Nephron (organoid): ENCODE results near the gene ARF5.
A peak's percentile ranks its signal among the peaks of the same experiment; 100 is the strongest.

Experiments used
- H3K27ac Mint-ChIP-seq, 3 experiments: 2 replicates each; pipeline ENCODE4 v1.8.0; 2020; ENCODE audit warnings: mixed read lengths in 3 of 3, mild to moderate bottlenecking in 2 of 3, moderate library complexity in 1 of 3
- H3K27me3 Mint-ChIP-seq: 2 replicates; pipeline ENCODE4 v1.8.0; 2021; ENCODE audit warnings: low read depth, mild to moderate bottlenecking, moderate library complexity, mixed read lengths
- H3K36me3 Mint-ChIP-seq: 2 replicates; pipeline ENCODE4 v1.8.0; 2020; ENCODE audit warnings: low read depth, mixed read lengths
- H3K4me1 Mint-ChIP-seq: 2 replicates; pipeline ENCODE4 v1.8.0; 2020; ENCODE audit warnings: mixed read lengths
- H3K4me3 Mint-ChIP-seq, 3 experiments: 2 replicates each; pipeline ENCODE4 v1.8.0; 2020; ENCODE audit warnings: mild to moderate bottlenecking in 3 of 3, mixed read lengths in 3 of 3, moderate library complexity in 2 of 3
- H3K9me3 Mint-ChIP-seq: 2 replicates; pipeline ENCODE4 v1.8.0; 2020; ENCODE audit warnings: mixed read lengths
- CTCF ChIP-seq, 3 experiments: fragments of 200-600 bp; sonication (generic); IDR thresholded peaks; one replicate each; pipeline ENCODE4 v1.5.0; 2021; ENCODE audit warnings: antibody characterized with exemption in 3 of 3; ENCODE audit not compliant: unreplicated experiment in 3 of 3

Gene ARF5

DNA sequence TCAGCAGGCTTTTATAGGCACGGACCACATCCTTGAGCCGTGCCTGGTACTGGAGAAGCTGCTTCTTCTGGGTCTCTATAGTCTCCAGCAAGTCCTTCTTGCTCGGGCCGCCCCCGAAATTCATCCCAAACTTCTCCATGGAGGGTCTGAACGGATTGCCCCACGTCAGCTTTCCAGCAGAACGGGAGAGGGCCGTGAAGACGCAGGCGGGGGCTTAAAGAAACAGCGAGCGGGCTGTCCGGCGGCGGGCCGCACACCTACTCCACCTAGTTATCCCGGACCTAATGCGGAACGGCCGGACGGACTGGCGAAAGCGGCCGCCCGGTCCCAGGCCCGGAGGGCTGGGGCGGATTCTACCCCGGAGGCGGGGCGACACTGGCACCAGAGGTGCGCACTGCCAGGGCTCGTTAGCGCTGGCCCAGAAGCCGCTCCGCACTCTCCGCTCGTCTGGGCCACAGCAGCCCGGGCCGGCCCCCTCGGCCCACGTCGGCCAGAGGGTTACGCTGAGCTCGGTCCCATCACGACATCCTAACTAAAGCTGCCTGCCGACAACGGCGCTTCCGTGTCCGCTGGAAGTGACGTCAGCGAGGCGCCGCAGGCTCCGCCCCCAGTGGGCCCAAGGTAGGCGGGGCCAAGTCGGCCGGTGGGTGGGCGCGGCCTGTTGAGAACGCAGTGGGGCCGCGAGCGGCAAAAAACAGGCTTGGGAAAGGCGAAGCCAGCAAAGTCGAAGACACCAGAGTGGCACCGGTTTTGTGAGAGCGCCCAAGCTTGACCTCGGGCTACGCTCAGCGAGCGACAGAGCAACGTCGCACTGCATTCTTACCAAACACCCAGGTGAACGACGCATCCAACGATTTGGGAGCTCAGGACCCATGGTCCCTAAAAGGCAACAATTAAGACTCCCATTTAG is 2.9 kb upstream of the ARF5 start, which contains the start of gene GCC1:
TSS of gene GCC1 (minus strand) at position 553 of the 910 bp plus-strand sequence. CDS start at position 139, 414 bp downstream.
- Mint-ChIP-seq H3K4me3 (peak within 1 kb of the TSS; percentile 94 to 95 (median 95)), H3K27me3 (no peaks in the 10 kb centered on the region), H3K9me3 (no peaks in the 10 kb centered on the region), H3K4me1 (peaks cover 57% of the 10 kb centered on the region), H3K27ac (peak within 1 kb of the TSS; percentile 37 to 90 (median 81)), H3K36me3 (peaks cover 30% of the 10 kb centered on the region)
- no peak for TF ChIP-seq CTCF (IDR thresholded peaks at IDR 0.05; ENCODE audit: unreplicated experiment in 3 of 3)

GRCh38 chr7:127586346-127586745 is 1.9 kb upstream of the ARF5 start:
- Mint-ChIP-seq H3K9me3 (no peaks in the 10 kb centered on the region), H3K27me3 (no peaks in the 10 kb centered on the region), H3K4me1 (peaks cover 48% of the 10 kb centered on the region), H3K27ac (peak overlapping the region; percentile 1 to 90 (median 44)), H3K36me3 (peaks cover 35% of the 10 kb centered on the region), H3K4me3 (peak overlapping the region; percentile 94 to 95 (median 95))
- TF ChIP-seq CTCF (IDR thresholded peaks at IDR 0.05; ENCODE audit: unreplicated experiment in 3 of 3) = no peak

- H3K27ac Mint-ChIP-seq = peak overlapping the region in 1 of 3 experiments; percentile 90
- peak overlapping the region; percentile 94 to 95 (median 95) for H3K4me3 Mint-ChIP-seq
- no peaks in the 10 kb centered on the region for H3K9me3 Mint-ChIP-seq
- H3K4me1 Mint-ChIP-seq = peaks cover 37% of the 10 kb centered on the region
- no peak for TF ChIP-seq CTCF (IDR thresholded peaks at IDR 0.05; ENCODE audit: unreplicated experiment in 3 of 3)
- H3K27me3 Mint-ChIP-seq = no peaks in the 10 kb centered on the region
- H3K36me3 Mint-ChIP-seq = peaks cover 30% of the 10 kb centered on the region
Observed at GRCh38 chr7:127587663-127588018, 570 bp upstream of the ARF5 start.

GRCh38 chr7:127588697-127589482 is 679 bp downstream of the ARF5 start:
- Mint-ChIP-seq H3K4me3 (peak overlapping the region; percentile 91 to 95 (median 94)), H3K36me3 (peaks cover 20% of the 10 kb centered on the region), H3K9me3 (no peaks in the 10 kb centered on the region), H3K27ac (peak overlapping the region; percentile 75 to 89 (median 87)), H3K27me3 (no peaks in the 10 kb centered on the region), H3K4me1 (peaks cover 25% of the 10 kb centered on the region)
- peak; percentile 39 to 58 (median 41) for TF ChIP-seq CTCF (IDR thresholded peaks at IDR 0.05; ENCODE audit: unreplicated experiment in 3 of 3)

DNA sequence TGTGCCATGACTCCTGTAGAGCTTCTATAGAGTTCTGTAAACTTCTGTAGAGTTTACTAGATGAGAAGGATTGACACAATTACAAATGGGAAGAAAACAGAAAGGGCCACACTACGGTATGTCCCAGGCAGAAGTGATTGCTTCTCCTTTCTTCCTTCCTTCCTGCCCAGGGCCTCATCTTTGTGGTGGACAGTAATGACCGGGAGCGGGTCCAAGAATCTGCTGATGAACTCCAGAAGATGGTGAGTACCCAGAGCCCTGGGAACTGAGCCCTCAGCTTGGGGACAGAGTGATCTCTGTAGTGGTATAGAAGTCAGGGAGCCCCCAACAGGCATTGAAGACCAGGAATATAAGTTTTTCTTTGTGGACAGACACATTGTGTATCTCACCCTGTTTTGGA is 1.7 kb downstream of the ARF5 start:
- H3K9me3 Mint-ChIP-seq = no peaks in the 10 kb centered on the region
- TF ChIP-seq CTCF (IDR thresholded peaks at IDR 0.05; ENCODE audit: unreplicated experiment in 3 of 3) = no peak
- H3K36me3 Mint-ChIP-seq = peaks cover 20% of the 10 kb centered on the region
- H3K27ac Mint-ChIP-seq = peak overlapping the region in 2 of 3 experiments; percentile 56 to 75
- peak overlapping the region; percentile 91 to 95 (median 94) for H3K4me3 Mint-ChIP-seq
- H3K27me3 Mint-ChIP-seq = no peaks in the 10 kb centered on the region
- peaks cover 15% of the 10 kb centered on the region for H3K4me1 Mint-ChIP-seq
